Measurements from ENCODE around the gene P2RX7.
A peak's percentile ranks its signal among the peaks of the same experiment; 100 is the strongest.

The P2RX7 gene

DNA sequence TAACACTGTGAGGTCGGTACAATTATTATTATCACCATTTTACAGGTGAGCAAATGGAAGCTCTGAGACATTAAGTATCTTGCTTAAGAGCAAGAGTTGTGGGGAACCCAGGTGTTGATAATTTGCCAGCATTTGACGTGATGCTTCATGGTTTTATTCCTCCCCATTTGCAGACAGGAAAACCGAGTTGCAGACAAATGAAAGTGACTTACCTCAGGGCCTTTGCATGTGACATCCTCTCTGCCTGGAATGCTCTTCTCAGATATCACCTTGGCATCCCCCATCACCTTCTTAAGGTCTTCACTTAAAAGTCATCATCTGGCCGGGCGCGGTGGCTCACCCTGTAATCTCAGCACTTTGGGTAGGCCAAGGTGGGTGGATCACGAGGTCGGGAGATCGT is 21.0 kb upstream of the P2RX7 start:
- DNase-seq = no peak

GRCh38 chr12:121112496-121112895 is 20.2 kb upstream of the P2RX7 start:
- no peak for DNase-seq

GRCh38 chr12:121113057-121113456 is 19.6 kb upstream of the P2RX7 start:
- DNase-seq = no peak

DNA sequence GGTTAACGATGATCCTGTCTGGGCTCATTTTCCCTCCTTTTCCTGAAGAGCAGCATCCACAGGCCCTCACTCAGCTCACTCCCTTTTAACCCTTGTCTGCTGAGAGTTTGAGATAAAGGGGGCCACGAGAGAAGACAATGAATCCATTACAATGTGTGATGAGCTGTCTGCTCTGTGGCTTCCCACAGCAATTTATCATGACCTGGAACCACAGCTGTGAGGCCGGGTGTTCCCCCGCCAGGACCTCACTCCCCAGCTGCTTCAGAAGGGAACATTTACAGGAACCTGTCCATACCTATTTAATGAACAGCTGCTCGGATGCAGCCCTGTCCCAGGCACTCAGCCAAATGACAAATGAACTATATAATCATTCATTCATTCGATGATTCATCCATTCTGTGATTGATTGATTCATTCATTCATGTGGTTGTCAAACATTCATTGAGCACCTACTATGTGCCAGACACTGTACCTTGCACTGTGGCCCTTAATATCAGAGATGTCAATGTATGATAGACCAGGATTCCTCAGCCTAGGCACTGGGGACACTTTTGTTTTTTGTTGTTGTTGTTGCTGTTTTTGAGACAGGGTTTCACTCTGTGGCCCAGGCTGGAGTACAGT is 18.5 kb upstream of the P2RX7 start:
- DNase-seq = no peak

GRCh38 chr12:121114806-121115205 is 17.9 kb upstream of the P2RX7 start:
- DNase-seq = no peak

- no peak for DNase-seq
Measured at GRCh38 chr12:121115530-121115929, 17.1 kb upstream of the P2RX7 start.

DNA sequence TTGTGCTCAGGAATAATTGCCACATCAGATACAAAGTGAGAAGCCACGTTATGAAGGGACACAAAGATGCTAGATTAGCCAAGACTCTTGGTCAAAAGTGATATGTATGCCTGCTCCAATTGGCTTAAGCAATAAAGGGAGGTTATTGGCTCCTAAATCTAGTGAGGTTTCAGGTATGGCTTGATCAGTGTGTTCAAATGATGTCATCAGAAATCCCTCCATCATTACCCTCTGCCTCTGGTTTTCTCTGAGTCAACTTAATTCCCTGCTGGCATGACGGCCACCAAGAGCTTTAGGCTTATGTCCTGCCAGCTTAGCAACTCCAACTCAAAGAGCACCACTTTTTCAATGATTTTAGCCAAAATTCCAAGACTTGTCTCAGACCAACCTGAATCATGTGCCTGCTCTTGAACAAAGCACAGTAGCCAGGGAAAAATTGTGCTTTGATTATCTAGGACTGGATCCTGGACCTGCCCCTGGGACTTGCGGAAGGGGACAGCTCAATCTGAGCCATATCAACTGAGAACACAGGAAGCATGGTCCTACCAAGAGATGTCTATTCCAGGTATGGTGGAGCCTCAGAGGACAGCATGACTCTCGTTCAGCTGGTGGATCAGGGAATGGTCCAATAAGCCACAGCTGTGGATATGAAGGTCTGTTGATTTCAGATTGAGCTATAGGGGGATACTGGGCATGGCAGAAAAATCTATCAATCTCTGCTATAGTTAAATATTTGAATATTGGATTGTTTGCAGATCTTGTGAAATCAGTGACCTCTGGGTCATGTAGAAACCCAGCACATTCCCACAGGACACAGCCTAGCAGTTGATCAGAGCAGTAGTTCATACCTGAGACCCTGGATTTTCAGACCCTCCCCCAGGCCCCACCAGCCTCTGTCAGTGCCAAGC is 16.1 kb upstream of the P2RX7 start:
- no peak for DNase-seq

DNA sequence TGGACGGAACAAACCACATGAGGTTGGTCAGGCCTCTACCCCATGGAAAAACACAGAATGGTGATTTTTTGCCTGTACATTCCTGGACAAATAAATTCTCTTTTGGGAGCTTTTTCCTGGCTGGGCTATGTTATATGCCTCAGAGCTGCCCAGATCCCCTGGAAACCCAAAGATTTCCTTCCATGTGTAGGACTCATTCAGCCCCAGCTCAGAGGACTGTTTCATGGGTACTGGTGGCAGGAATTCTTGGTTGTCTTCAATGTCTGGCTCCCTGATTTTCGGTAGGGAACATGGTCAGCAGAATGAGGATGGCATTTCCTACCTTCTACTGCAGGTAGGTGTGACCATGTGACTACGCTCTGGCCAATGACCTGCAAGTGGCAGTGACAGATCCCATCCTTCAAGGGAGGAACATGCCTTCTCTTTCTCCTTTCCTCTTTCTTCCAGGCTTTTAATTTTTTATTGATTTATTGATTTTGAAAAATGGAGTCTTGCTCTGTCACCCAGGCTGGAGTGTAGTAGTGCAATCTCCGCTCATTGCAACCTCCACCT is 15.4 kb upstream of the P2RX7 start:
- no peak for DNase-seq

GRCh38 chr12:121120323-121120722 is 12.4 kb upstream of the P2RX7 start:
- DNase-seq = no peak

- DNase-seq = no peak
Measured at GRCh38 chr12:121120989-121121755, 11.5 kb upstream of the P2RX7 start.

DNA sequence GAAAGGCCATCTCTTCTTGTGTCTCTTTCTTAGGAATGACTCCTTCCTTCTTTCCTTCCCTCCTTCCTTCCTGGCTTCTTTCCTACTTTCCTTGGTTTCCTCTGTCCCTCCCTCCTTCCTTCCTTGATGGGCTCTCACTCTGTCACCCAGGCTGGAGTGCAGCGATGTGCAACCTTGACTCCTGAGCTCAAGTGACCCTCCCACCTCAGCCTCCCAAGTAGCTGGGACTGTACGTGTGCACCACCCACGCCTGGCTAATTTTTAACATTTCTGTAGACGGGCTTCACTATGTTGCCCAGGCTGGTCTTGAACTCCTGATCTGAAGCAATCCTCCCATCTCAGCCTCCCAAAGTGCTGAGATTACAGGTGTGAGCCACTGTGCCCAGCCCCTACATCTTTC is 10.9 kb upstream of the P2RX7 start:
- no peak for DNase-seq

DNA sequence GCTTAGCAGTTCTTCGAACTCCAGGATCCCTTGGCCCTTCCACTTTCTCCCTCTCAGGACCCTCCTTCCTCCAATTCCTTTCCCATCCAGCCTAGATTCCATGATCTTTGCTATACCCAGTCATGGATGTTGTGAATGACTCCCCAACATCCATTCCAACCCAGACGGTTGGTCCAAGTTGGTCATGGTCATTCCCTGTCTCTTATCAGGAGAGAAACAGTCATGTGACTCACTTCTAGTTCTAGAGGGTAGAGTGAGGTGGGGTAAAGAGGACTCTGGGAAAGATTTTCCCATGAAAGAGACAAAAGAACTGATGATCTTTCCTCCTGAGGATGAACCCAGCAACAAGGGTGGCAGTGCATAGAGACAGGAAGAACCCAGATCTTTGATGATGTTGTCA is 9.2 kb upstream of the P2RX7 start:
- no peak for DNase-seq

GRCh38 chr12:121124402-121125109 is 8.1 kb upstream of the P2RX7 start:
- DNase-seq = no peak

- no peak for DNase-seq
Measured at GRCh38 chr12:121127501-121127900, 5.2 kb upstream of the P2RX7 start.

DNA sequence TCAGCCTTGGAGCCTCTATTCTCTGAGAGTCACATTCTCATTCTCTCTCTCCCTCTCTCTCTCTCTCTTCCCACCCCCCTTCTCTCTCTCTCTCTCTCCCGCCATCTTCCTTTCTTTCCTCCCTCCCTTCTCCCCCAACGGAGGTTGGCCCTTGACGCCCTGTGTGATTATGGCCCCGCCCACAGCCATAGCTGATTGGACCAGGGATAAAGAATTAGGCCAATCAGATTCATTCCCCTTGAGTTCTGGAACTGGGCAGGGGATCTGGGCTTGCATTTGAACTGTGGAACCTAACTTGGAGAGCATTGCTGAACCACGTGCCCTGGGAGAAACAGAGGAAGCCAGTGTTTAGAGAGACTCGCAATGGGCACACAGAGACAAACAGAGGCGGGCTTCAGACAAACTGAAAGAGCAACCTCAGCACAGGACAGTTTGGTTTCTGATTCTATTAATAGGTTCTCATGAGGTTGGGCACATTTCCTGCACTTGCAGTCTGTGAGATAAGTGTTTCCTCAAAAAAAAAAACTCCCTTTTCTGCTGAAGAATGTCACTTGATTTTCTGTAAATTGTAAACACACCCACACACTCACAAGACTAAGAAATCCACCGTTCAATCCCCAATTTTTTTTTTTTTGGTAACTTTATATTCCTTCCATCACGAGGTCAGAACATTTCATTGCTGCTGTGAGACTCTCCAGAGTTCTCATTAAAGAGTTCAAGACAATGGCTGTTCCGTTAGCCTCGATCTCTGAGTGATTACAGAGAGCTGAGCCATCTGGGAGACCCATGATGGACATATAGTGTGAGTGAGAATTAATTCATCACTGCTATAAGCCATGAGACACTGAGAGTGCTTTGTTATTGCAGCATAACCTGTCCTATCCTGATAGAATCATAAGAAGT is 3.5 kb upstream of the P2RX7 start:
- DNase-seq = peak; percentile 91

GRCh38 chr12:121129811-121130147 is 2.9 kb upstream of the P2RX7 start:
- DNase-seq = no peak

- DNase-seq = no peak
Measured at GRCh38 chr12:121130866-121131373, 1.8 kb upstream of the P2RX7 start.

DNA sequence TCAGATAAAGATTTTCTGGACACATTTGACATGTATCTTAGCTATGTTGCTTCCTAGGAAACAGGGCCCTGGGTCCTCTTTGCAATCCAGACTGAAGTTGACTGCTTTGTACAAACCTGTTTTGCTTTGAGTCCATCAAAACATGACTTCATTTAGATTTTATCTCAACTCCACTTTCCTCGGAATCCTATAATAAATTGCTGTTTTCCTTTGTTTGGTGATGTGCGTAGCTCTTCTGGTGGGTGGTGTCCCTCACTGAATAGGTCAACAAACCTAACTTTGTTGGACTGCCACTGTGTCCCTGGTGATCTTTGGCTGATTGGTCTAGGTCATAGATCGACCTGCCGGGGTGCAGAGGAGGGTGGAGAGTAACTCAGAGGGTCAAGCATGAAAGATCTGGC is 735 bp upstream of the P2RX7 start:
- no peak for DNase-seq

DNA sequence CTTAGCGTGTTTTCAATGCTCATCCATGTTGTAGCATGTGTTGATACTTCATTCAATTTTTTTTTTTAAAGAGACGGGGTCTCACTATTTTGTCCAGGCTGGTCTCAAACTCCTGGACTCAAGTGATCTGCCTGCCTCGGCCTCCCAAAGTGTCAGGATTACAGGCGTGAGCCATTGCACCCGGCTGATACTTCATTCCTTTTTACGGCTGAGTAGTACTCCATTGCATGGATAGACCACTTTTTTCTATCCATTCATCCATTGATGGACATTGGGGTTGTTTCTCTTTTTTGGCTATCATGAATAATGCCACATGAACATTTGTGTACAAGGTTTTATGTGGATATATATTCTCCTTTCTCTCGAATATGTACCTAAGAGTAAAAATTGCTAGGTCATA is 1.2 kb downstream of the P2RX7 start:
- DNase-seq = no peak

GRCh38 chr12:121135320-121135719 is 2.6 kb downstream of the P2RX7 start:
- DNase-seq = no peak

GRCh38 chr12:121137512-121137911 is 4.8 kb downstream of the P2RX7 start:
- no peak for DNase-seq

GRCh38 chr12:121138284-121138683 is 5.6 kb downstream of the P2RX7 start:
- DNase-seq = no peak
